H1 (cell line): ENCODE data around the gene P2RY8.

Source experiments
- POLR2A ChIP-seq, 2 experiments: IDR thresholded peaks; 1 replicate in 1 of 2; 2 replicates in 1 of 2; pipeline ENCODE4 v1.6.1; 2011; ENCODE audit warnings: low read depth in 2 of 2, low read length in 2 of 2, mild to moderate bottlenecking in 2 of 2; ENCODE audit errors: control extremely low read depth in 1 of 2
- RXRA ChIP-seq: IDR thresholded peaks from 2 replicates; pipeline ENCODE4 v1.6.1; 2011; ENCODE audit warnings: low read depth, mild to moderate bottlenecking, low read length, moderate library complexity; ENCODE audit not compliant: insufficient read depth
- TF ChIP-seq, protein P1 (sequence below): IDR thresholded peaks from 2 replicates; pipeline ENCODE4 v1.6.1; 2012; ENCODE audit warnings: low read length, inconsistent platforms

DNA sequence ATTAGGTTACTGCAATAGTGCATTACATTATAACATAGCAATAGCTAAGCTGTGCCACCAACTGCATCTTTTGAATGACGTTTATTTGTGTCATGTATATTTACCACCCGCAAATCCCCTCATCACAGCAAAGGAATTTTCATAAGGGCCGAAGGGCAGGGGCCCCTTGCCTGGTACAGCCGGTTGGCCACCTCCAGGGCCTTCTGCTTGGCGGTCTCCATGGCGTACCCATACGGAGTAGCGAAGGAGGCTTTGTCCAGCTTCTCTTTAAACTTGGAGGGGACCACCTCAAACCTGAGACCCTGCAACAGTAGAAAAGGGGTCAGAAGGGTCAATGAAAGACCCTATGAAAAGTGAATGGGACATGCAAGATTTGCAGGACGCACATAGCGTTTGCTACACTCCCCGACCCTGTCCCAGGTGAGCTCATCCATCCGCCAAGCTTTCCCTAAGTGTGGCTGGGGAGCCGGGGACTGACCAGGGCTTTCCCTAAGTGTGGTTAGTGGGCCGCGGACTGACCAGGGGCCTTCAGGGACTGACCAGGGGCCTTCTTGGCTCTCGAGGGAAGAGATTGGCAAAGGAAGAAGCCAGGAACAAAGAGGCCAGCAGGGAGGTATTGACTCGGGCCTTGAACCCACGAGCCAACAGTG, 94.8 kb downstream of the P2RY8 start:
- TF ChIP-seq, protein P1, sequence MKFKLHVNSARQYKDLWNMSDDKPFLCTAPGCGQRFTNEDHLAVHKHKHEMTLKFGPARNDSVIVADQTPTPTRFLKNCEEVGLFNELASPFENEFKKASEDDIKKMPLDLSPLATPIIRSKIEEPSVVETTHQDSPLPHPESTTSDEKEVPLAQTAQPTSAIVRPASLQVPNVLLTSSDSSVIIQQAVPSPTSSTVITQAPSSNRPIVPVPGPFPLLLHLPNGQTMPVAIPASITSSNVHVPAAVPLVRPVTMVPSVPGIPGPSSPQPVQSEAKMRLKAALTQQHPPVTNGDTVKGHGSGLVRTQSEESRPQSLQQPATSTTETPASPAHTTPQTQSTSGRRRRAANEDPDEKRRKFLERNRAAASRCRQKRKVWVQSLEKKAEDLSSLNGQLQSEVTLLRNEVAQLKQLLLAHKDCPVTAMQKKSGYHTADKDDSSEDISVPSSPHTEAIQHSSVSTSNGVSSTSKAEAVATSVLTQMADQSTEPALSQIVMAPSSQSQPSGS = no peak
- TF ChIP-seq POLR2A (IDR thresholded peaks at IDR 0.05; ENCODE audit: control extremely low read depth in 1 of 2, low read depth in 2 of 2, low read length in 2 of 2) (no peak), RXRA (no peak)
